Ishikawa (cell line): Measurements from ENCODE around the gene MAPK1.

Experiments
- CEBPB ChIP-seq: IDR thresholded peaks from 2 replicates; pipeline ENCODE4 v1.6.1; 2012
- CREB1 ChIP-seq: IDR thresholded peaks from 2 replicates; pipeline ENCODE4 v1.6.1; 2012; ENCODE audit warnings: low read depth
- EGR1 ChIP-seq: IDR thresholded peaks from 2 replicates; pipeline ENCODE4 v1.6.1; 2012
- EP300 ChIP-seq: IDR thresholded peaks from 2 replicates; pipeline ENCODE4 v1.6.1; 2012; ENCODE audit warnings: borderline replicate concordance
- FOXM1 ChIP-seq: IDR thresholded peaks from 2 replicates; pipeline ENCODE4 v1.6.1; 2012; ENCODE audit warnings: low read depth, borderline replicate concordance
- MAX ChIP-seq: IDR thresholded peaks from 2 replicates; pipeline ENCODE4 v1.6.1; 2012
- NFIC ChIP-seq: IDR thresholded peaks from 2 replicates; pipeline ENCODE4 v1.6.1; 2012
- RAD21 ChIP-seq: IDR thresholded peaks from 2 replicates; pipeline ENCODE4 v1.6.1; 2012; ENCODE audit warnings: low read depth
- REST ChIP-seq: IDR thresholded peaks from 2 replicates; pipeline ENCODE4 v1.6.1; 2012; ENCODE audit warnings: low read depth, mild to moderate bottlenecking
- TAF1 ChIP-seq: IDR thresholded peaks from 2 replicates; pipeline ENCODE4 v1.6.1; 2012; ENCODE audit warnings: low read depth, mild to moderate bottlenecking
- TCF12 ChIP-seq: IDR thresholded peaks from 2 replicates; pipeline ENCODE4 v1.6.1; 2012; ENCODE audit warnings: low read depth
- TEAD4 ChIP-seq: IDR thresholded peaks from 2 replicates; pipeline ENCODE4 v1.6.1; 2012
- USF1 ChIP-seq: IDR thresholded peaks from 2 replicates; pipeline ENCODE4 v1.6.1; 2012
- YY1 ChIP-seq: IDR thresholded peaks from 2 replicates; pipeline ENCODE4 v1.6.1; 2012; ENCODE audit warnings: low read depth
- ZBTB7A ChIP-seq: IDR thresholded peaks from 2 replicates; pipeline ENCODE4 v1.6.1; 2012; ENCODE audit warnings: low read depth

The MAPK1 gene

GRCh38 chr22:21818487-21819182, 48.8 kb downstream of the MAPK1 start:
- TF ChIP-seq REST (no peak), EP300 (no peak), USF1 (no peak), CREB1 (no peak), MAX (no peak), TAF1 (no peak), YY1 (no peak), RAD21 (no peak), TCF12 (no peak), NFIC (no peak), FOXM1 (no peak), ZBTB7A (no peak), CEBPB (no peak), EGR1 (no peak), TEAD4 (no peak)

GRCh38 chr22:21816787-21817496, 50.5 kb downstream of the MAPK1 start:
- no peak for TF ChIP-seq TEAD4
- TF ChIP-seq ZBTB7A = no peak
- no peak for TF ChIP-seq YY1
- no peak for TF ChIP-seq USF1
- no peak for TF ChIP-seq EP300
- no peak for TF ChIP-seq TCF12

- TF ChIP-seq NFIC = no peak
- no peak for TF ChIP-seq EP300
- TF ChIP-seq TAF1 = no peak
- TF ChIP-seq FOXM1 = no peak
- TF ChIP-seq ZBTB7A = no peak
- TF ChIP-seq RAD21 = no peak
- TF ChIP-seq USF1 = no peak
- no peak for TF ChIP-seq MAX
- TF ChIP-seq CREB1 = no peak
- TF ChIP-seq CEBPB = no peak
- no peak for TF ChIP-seq TCF12
- no peak for TF ChIP-seq EGR1
- no peak for TF ChIP-seq YY1
- no peak for TF ChIP-seq TEAD4
- TF ChIP-seq REST = no peak
Measured at GRCh38 chr22:21816472-21816786, 51.0 kb downstream of the MAPK1 start.

GRCh38 chr22:21815958-21816357, 51.5 kb downstream of the MAPK1 start:
- TF ChIP-seq TEAD4 (no peak), ZBTB7A (no peak), CEBPB (no peak), RAD21 (no peak), TAF1 (no peak), MAX (no peak), REST (no peak), NFIC (no peak), USF1 (no peak), EGR1 (no peak), YY1 (no peak), TCF12 (no peak), CREB1 (no peak)
